ENCODE measurements around the gene NBPF19.
A peak's percentile ranks its signal among the peaks of the same experiment; 100 is the strongest.
"Not testable (repeated sequence)": the region's sequence is repeated elsewhere in the genome, so short reads cannot be mapped to it uniquely, and the experiment has no call there.

The NBPF19 gene

GRCh38 chr1:149474745-149475144 is at the start of gene NBPF19:
Gene NBPF19, plus strand, starts transcription at chr1:149475045. Its CDS starts 888 bp downstream, at chr1:149475933.
- DNase-seq = not testable (repeated sequence)

GRCh38 chr1:149428317-149428716 is 46.5 kb upstream of the NBPF19 start:
- not testable (repeated sequence) for DNase-seq

GRCh38 chr1:149445451-149445850 is 29.4 kb upstream of the NBPF19 start:
- DNase-seq = not testable (repeated sequence)

- DNase-seq = not testable (repeated sequence)
These were observed 22.6 kb upstream of the NBPF19 start for GRCh38 chr1:149452196-149452595.

- DNase-seq = not testable (repeated sequence)
These were observed 22.2 kb upstream of the NBPF19 start for GRCh38 chr1:149452652-149453051.

- DNase-seq = peak; percentile 80
These were observed 83.5 kb downstream of the NBPF19 start for GRCh38 chr1:149558350-149558825.

GRCh38 chr1:149561806-149562205 is 87.0 kb downstream of the NBPF19 start:
- not testable (repeated sequence) for DNase-seq

GRCh38 chr1:149565485-149565884 is 90.6 kb downstream of the NBPF19 start:
- DNase-seq = not testable (repeated sequence)

- DNase-seq = not testable (repeated sequence)
These were observed 97.9 kb downstream of the NBPF19 start for GRCh38 chr1:149572763-149573162.

GRCh38 chr1:149585592-149585991 is 110.7 kb downstream of the NBPF19 start:
- peak; percentile 75 for DNase-seq

Data from CD4-positive, alpha-beta T cell treated with Interleukin-10 for 1 hour (primary cell).